Superior temporal gyrus (tissue), 1 donor: Measurements from ENCODE around the gene CYBC1.

Source experiments
- DNase-seq: peaks from one replicate; pipeline ENCODE4 v3.0.0-alpha.2; 2016; ENCODE audit errors: extremely low spot score

Gene CYBC1

GRCh38 chr17:82408938-82409318 lies 41.6 kb downstream of the CYBC1 start:
- no peak for DNase-seq

- no peak for DNase-seq
Measured at GRCh38 chr17:82408288-82408937, 42.1 kb downstream of the CYBC1 start.

GRCh38 chr17:82407255-82407654 lies 43.3 kb downstream of the CYBC1 start:
- no peak for DNase-seq

- no peak for DNase-seq
Measured at GRCh38 chr17:82406131-82406671, 44.4 kb downstream of the CYBC1 start.

- DNase-seq = no peak
Measured at GRCh38 chr17:82405051-82405450, 45.5 kb downstream of the CYBC1 start.

- no peak for DNase-seq
Measured at GRCh38 chr17:82403662-82404660, 46.6 kb downstream of the CYBC1 start.

GRCh38 chr17:82402865-82403264 lies 47.7 kb downstream of the CYBC1 start:
- no peak for DNase-seq

GRCh38 chr17:82400830-82401229 lies 49.7 kb downstream of the CYBC1 start:
- DNase-seq = no peak

GRCh38 chr17:82400206-82400605 lies 50.3 kb downstream of the CYBC1 start:
- DNase-seq = no peak

- DNase-seq = no peak
Measured at GRCh38 chr17:82399601-82400101, 50.9 kb downstream of the CYBC1 start.

GRCh38 chr17:82399041-82399441 lies 51.5 kb downstream of the CYBC1 start:
- peak; percentile 43 for DNase-seq

GRCh38 chr17:82397449-82398335 lies 52.9 kb downstream of the CYBC1 start:
- DNase-seq = no peak

- DNase-seq = no peak
Measured at GRCh38 chr17:82396601-82397435, 53.7 kb downstream of the CYBC1 start.

GRCh38 chr17:82394278-82394677 lies 56.3 kb downstream of the CYBC1 start:
- no peak for DNase-seq

GRCh38 chr17:82392941-82393340 lies 57.6 kb downstream of the CYBC1 start:
- DNase-seq = no peak
